ENCODE data around the gene SLC43A2. TPM values are rescaled to one million over a fixed set of nuclear protein-coding genes. Genes with fewer than 3 reads are reported as not detected.
A peak's percentile ranks its signal among the peaks of the same experiment; 100 is the strongest.
"Not testable (repeated sequence)": the region's sequence is repeated elsewhere in the genome, so short reads cannot be mapped to it uniquely, and the experiment has no call there.

The SLC43A2 gene
- total RNA-seq, 2 donors from 2014 or later = 3.6 to 9.8 TPM

DNA sequence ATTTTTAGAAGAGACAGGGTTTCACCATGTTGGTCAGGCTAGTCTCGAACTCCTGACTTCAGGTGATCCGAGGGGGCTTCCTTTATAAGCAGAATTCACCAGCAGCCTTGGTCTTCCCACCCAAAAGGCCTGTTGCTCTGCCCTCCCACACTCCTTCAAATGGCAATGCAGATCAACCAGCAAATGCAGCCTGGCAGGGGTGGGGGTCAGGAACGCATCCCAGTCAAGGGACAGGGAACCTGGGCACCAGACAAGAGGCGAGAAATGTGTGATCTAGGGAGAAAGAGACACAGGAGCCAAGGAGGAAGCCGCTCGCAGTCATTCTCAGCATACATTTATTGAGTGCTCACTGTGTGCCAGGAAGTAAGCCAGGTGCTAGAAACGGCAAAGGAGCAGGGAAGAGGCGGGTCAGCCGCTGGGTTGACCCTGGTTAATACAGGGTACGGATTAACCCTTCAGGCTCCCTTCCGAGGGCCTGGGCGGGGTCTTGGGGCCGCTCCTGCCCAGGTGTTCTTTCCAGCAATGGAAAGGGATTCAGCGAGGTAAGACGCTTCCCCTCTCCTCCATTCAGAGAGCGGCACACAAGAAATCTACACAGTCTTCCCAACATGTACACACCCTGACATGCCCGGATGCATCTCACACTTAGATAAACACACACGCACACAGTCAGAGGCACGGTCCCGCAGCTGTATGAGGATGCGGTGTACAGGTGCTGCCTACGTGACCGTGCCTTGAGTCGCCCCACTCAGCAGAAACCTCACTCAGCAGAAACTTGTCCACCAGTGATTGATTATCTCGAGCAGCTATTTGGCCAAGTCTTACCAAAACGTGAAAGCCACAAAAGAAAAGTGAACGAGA is 59.5 kb downstream of the SLC43A2 start:
- DNase-seq (ENCODE audit: low spot score) = no peak
- Histone ChIP-seq H3K27ac (no peak overlapping the region), H3K27me3 (no peaks in the 10 kb centered on the region), H3K4me3 (no peak overlapping the region), H3K4me1 (peaks cover 0 to 4% of the 10 kb centered on the region in 2 donors), H3K36me3 (no peaks in the 10 kb centered on the region), H3K9me3 (no peaks in the 10 kb centered on the region)
- TF ChIP-seq CTCF (IDR thresholded peaks at IDR 0.05) = no peak

DNA sequence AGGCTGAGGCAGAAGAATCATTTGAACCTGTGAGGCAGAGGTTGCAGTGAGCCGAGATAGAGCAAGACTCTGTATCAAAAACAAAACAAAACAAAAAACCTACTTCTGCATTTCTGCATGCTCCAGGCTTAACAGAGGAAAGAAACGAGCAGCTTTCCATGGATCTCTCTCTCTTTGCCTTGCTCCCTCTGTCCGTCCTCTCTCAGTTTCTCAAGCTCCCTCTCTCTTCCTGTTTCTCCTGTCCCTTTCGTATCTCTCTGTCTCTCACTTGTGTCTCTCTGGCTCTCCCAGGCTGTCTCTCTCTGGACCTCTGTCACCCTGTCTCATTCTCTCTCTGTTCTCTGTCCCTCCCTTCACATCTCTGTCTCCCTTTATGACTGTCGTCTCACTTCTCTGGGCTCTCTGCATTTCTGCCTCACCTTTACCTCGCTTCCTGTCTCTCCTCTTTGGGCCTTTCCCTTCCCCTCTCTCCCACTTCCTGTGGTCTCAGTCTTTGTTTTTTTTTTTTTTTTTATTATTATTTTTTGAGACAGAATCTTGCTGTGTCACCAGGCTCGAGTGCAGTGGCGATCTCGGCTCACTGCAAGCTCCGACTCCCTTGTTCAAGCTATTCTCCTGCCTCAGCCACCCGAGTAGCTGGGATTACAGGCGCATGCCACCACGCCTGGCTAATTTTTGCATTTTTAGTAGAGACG is 62.0 kb downstream of the SLC43A2 start:
- Histone ChIP-seq H3K4me3 (no peak overlapping the region), H3K36me3 (no peaks in the 10 kb centered on the region), H3K4me1 (peaks cover 0 to 1% of the 10 kb centered on the region in 2 donors), H3K27me3 (no peaks in the 10 kb centered on the region), H3K9me3 (no peaks in the 10 kb centered on the region), H3K27ac (no peak overlapping the region)
- DNase-seq (ENCODE audit: low spot score) = no peak
- TF ChIP-seq CTCF (IDR thresholded peaks at IDR 0.05) = no peak

- TF ChIP-seq CTCF (IDR thresholded peaks at IDR 0.05) = no peak
- Histone ChIP-seq H3K4me3 (no peak overlapping the region), H3K27ac (no peak overlapping the region), H3K27me3 (no peaks in the 10 kb centered on the region), H3K36me3 (no peaks in the 10 kb centered on the region), H3K4me1 (peaks cover 0 to 9% of the 10 kb centered on the region in 2 donors), H3K9me3 (no peaks in the 10 kb centered on the region)
- no peak for DNase-seq (ENCODE audit: low spot score)
These were observed 62.8 kb downstream of the SLC43A2 start for GRCh38 chr17:1565877-1566276.

DNA sequence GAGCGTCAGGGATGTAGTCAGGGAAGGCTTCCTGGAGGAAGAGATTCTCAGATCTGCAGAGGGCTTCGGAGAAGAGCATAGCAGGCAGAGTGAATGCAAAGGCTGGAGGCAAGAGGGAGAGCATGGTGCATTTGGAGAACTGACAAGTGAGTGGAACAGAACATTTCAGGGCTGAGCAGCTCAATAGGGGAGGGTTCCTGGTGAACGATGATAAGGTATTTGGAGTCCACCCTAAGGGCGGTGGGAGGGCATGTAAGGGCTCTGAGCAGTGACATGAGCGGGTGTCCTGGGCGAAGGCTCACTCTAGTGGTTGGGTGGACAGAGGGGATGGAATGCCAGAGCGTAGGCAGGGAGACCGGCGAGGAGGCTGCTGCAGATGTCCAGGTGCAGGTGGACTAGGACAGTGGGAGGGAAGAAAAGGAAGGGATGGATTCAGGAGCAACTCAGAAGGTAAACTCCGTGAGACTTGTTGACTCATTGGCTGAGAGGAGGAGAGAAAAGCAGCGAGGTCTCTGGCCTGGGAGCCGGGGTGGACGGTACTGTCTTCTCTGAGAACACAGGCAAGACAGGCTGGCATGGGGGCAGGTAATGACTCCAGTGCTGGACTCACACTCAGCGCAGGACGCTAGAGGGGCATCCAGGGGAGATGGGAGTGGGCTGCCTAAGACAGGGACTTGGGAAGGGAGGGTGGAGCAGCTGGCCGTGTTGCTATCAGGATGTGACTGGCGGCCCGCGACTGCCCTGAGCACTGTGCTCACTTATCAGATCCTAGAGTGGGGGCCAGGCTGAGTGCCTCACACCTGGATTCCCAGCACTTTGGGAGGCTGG is 64.6 kb downstream of the SLC43A2 start:
- Histone ChIP-seq H3K4me3 (no peak overlapping the region), H3K4me1 (peaks cover 0 to 23% of the 10 kb centered on the region in 2 donors), H3K9me3 (no peaks in the 10 kb centered on the region), H3K27ac (no peak overlapping the region), H3K27me3 (no peaks in the 10 kb centered on the region), H3K36me3 (no peaks in the 10 kb centered on the region)
- TF ChIP-seq CTCF (IDR thresholded peaks at IDR 0.05) = no peak
- DNase-seq (ENCODE audit: low spot score) = no peak

DNA sequence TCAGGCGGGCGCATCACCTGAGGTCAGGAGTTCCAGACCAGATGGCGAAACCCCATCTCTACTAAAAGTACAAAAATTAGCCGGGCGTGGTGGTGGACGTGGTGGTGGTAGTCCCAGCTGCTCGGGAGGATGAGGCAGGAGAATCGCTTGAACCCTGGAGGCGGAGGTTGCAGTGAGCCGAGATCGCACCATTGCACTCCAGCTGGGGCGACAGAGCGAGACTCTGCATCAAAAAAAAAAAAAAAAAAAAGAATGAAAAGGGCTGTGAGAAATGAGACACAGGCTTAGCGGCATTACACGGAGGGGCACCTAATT is 65.2 kb downstream of the SLC43A2 start:
- peaks cover 0 to 23% of the 10 kb centered on the region in 2 donors for H3K4me1 ChIP-seq
- H3K27ac ChIP-seq; H3K27me3 ChIP-seq; H3K4me3 ChIP-seq; H3K9me3 ChIP-seq; H3K36me3 ChIP-seq; DNase-seq (ENCODE audit: low spot score): not testable (repeated sequence)

DNA sequence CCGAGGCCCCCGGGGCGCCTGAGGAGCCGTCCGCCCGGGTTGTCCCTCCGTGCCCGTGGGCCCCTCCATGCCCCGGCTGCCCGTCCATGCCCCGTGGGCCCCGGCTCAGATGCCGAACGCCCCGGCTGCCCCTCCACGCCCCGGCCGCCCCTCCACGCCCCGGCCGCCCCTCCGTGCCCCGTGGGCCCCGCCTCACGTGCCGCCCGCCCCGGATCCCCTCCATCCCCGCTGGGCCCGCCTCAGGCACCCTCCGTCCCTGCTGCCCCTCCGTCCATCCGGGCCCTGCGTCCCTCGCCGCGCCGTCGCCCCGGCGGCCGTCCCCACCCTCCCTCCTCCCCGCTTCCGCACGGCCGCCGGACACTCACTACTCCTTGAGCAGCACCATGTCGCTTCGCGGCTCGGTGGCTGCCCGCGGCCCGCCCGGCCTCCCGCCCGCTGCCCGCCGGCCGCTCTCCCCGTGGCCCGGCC is 66.4 kb downstream of the SLC43A2 start:
- Histone ChIP-seq H3K27ac (peak overlapping the region; percentile 83 to 84), H3K36me3 (peaks cover 2% of the 10 kb centered on the region), H3K4me1 (peaks cover 0 to 23% of the 10 kb centered on the region in 2 donors), H3K27me3 (no peaks in the 10 kb centered on the region), H3K9me3 (no peaks in the 10 kb centered on the region), H3K4me3 (peak overlapping the region; percentile 62 to 88)
- DNase-seq (ENCODE audit: low spot score) = no peak
- TF ChIP-seq CTCF (IDR thresholded peaks at IDR 0.05) = no peak

All from right atrium auricular region (tissue), 2 donors.